ENCODE measurements around the gene GIT1.
A peak's percentile ranks its signal among the peaks of the same experiment; 100 is the strongest.

GIT1 gene

DNA sequence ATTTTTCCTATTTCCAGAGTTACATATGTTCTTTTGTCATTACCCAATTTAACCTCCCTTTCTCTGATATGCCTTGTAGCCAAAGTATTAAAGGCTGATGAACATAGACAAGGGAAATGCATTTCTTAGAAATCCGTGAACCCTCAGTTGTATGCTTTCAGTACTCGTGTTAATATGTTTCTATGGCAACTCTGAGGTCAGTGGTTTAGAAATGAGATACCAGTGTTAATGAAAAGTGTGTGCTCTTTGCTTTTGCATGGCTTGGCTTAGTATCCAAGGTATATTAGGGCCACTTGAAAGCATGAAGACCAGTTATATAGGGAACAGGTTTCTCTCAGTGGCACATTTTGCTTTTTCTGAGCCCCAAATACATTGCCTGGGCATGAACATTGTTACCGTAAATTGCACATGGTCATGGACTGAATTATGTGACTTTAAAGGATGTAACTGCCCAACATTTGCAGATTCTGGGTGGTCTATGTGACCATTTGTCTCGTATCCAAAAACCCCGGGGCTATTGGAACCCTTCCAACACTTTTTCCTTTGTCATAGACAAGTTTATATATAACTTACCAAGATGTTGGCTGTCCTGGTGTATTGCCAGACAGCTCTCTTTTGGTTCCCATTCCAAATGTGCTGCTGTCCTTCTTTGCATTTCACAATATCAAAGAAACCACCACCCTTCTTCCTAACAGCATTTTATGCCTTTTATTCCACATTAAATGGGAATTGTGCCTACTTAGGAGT, 40.1 kb downstream of the GIT1 start:
- in situ Hi-C loops (cut with MboI; ENCODE audit: low pct_unique_long_range_greater_than_20kb, low sequenced_read_pairs, unreplicated experiment), result no loop called here
- TF ChIP-seq, protein P1, sequence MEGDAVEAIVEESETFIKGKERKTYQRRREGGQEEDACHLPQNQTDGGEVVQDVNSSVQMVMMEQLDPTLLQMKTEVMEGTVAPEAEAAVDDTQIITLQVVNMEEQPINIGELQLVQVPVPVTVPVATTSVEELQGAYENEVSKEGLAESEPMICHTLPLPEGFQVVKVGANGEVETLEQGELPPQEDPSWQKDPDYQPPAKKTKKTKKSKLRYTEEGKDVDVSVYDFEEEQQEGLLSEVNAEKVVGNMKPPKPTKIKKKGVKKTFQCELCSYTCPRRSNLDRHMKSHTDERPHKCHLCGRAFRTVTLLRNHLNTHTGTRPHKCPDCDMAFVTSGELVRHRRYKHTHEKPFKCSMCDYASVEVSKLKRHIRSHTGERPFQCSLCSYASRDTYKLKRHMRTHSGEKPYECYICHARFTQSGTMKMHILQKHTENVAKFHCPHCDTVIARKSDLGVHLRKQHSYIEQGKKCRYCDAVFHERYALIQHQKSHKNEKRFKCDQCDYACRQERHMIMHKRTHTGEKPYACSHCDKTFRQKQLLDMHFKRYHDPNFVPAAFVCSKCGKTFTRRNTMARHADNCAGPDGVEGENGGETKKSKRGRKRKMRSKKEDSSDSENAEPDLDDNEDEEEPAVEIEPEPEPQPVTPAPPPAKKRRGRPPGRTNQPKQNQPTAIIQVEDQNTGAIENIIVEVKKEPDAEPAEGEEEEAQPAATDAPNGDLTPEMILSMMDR (IDR thresholded peaks at IDR 0.05; ENCODE audit: extremely low read depth, insufficient read depth, missing control alignments), result no peak
- DNase-seq (ENCODE audit: low spot score), result peak; percentile 73

DNA sequence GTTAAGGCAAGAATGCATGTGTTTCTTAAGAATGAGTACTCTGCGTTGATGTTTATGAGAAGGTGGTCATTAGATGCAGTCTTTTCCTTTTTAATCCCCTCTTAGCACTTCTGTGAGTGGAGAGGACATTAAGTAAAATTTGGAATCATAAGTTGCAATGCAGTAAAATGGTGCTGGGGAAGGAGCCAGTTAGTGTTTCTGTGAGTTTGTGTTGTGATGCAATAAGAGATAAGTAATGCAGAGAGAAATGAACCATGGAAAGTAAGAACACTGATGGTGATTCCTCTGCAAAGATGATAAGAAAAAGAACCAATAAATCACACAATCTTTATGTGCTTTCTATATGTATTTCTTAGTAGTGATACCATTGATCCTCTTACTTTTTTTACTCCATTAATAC, 42.6 kb downstream of the GIT1 start:
- in situ Hi-C loops (cut with MboI; ENCODE audit: low pct_unique_long_range_greater_than_20kb, low sequenced_read_pairs, unreplicated experiment), result no loop called here
- TF ChIP-seq, protein P1 (IDR thresholded peaks at IDR 0.05; ENCODE audit: extremely low read depth, insufficient read depth, missing control alignments), result no peak
- no peak for DNase-seq (ENCODE audit: low spot score)

DNA sequence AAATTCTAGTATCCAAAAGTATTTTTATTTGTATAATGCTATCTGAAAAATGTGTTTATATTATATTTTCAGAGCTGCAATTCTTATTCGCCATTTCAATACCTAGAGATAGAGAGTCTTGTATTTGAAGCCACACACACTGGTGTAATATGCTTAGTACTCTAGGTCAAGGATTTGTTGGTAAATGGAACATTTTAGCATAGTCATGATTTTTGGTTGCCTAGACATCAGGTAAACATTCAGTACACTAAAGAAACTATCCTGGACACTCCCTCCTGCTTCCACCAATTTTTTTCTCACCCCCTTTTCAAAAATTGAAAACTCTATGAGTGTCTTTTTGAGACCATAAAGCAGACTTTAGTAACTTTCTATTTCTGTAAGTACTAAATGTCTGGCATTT, 43.4 kb downstream of the GIT1 start:
- DNase-seq (ENCODE audit: low spot score), result no peak
- TF ChIP-seq, protein P1 (IDR thresholded peaks at IDR 0.05; ENCODE audit: extremely low read depth, insufficient read depth, missing control alignments), result no peak
- in situ Hi-C loops (cut with MboI; ENCODE audit: low pct_unique_long_range_greater_than_20kb, low sequenced_read_pairs, unreplicated experiment), result no loop called here

DNA sequence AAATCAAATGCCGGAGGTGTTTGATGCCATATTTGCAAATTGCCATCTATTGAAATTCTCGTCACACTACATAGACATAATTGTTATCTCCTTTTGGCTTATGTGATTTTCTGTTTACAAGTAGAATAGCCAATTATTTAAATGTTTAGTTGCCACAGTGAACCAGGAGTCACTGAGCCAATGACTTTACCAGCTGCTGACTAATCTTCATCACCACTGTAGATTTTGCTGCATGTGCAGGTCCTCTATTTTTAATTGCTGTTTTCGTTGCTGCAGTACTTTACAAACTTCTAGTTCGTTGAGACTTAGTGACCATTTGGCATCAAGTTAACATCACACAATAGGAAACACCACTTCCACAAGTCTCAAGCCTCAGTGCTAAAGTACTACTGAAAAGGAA, 45.4 kb downstream of the GIT1 start:
- in situ Hi-C loops (cut with MboI; ENCODE audit: low pct_unique_long_range_greater_than_20kb, low sequenced_read_pairs, unreplicated experiment), result no loop called here
- TF ChIP-seq, protein P1 (IDR thresholded peaks at IDR 0.05; ENCODE audit: extremely low read depth, insufficient read depth, missing control alignments), result no peak
- DNase-seq (ENCODE audit: low spot score), result no peak

DNA sequence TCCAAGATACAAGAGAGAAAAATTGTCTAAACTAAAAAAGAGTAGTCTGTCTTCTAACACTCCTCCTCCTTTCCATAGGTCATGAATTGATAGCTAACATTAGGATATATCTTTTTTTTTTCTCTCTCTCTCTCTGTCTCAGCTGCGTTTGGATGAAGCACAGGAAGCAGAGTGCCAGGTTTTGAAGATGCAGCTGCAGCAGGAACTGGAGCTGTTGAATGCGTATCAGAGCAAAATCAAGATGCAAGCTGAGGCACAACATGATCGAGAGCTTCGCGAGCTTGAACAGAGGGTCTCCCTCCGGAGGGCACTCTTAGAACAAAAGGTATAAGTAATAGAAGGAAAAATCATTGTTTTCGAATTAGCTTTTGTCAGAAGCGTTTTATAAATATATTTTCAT, 55.5 kb downstream of the GIT1 start:
- TF ChIP-seq, protein P1 (IDR thresholded peaks at IDR 0.05; ENCODE audit: extremely low read depth, insufficient read depth, missing control alignments), result no peak
- no peak for DNase-seq (ENCODE audit: low spot score)
- in situ Hi-C loops (cut with MboI; ENCODE audit: low pct_unique_long_range_greater_than_20kb, low sequenced_read_pairs, unreplicated experiment), result no loop called here

DNA sequence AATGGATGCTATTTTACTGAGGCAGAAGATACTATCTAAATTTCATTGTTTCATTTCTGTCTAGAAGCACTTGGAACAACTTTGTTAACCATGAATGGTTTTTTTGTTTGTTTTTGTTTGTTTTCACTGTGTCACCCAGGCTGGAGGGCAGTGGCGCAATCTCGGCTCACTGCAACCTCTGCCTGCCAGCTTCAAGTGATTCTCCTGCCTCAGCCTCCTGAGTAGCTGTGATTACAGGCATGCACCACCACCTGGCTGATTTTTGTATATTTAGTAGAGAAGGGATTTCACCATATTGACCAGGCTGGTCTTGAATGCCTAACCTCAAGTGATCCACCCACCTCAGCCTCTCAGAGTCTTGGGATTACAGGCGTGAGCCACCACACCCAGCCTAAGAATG, 63.1 kb downstream of the GIT1 start:
- no peak for DNase-seq (ENCODE audit: low spot score)
- TF ChIP-seq, protein P1 (IDR thresholded peaks at IDR 0.05; ENCODE audit: extremely low read depth, insufficient read depth, missing control alignments), result no peak
- in situ Hi-C loops (cut with MboI; ENCODE audit: low pct_unique_long_range_greater_than_20kb, low sequenced_read_pairs, unreplicated experiment), result no loop called here

All from GM13977 (cell line).